SK-N-SH (cell line): ENCODE measurements around the gene CAD. TPM values are rescaled to one million over a fixed set of nuclear protein-coding genes. Genes with fewer than 3 reads are reported as not detected.
"Not testable (repeated sequence)": the region's sequence is repeated elsewhere in the genome, so short reads cannot be mapped to it uniquely, and the experiment has no call there.

Source experiments
- CTCF ChIA-PET: fragments of 300-600, 350-600 bp; formaldehyde crosslinking; extraction: SDS; loops from one replicate; lab custom pipeline; 2021; lab: Yijun Ruan, JAX
- POLR2A ChIA-PET: fragments of 350-600 bp; sonication (Branson Sonifier 250); formaldehyde crosslinking; extraction: SDS; loops from one replicate; lab custom pipeline; 2020; ENCODE audit warnings: antibody characterized with exemption, inconsistent platforms; lab: Yijun Ruan, JAX
- DNase-seq: peaks from one replicate; pipeline ENCODE4 v3.0.0; 2012
- H2AFZ ChIP-seq: fragments of 200-600 bp; sonication (generic); 2 replicates; pipeline ENCODE4 v1.8.1; 2016; ENCODE audit warnings: antibody characterized with exemption, mild to moderate bottlenecking, low read depth
- H3F3A ChIP-seq: fragments of 200-600 bp; sonication (generic); replicated peaks from 2 replicates; pipeline ENCODE3; 2016; ENCODE audit warnings: antibody characterized with exemption, mild to moderate bottlenecking; ENCODE audit not compliant: insufficient read depth
- H3K27ac ChIP-seq, 2 experiments: fragments of 200-500 bp in 1 of 2; fragments of 200-600 bp in 1 of 2; sonication (Bioruptor generic) in 1 of 2; sonication (generic), shearing (Covaris generic) in 1 of 2; 2 replicates each; pipeline versions ENCODE4 v1.5.1 to v1.6.1; 2014 to 2016; ENCODE audit warnings: low read depth in 2 of 2, inconsistent platforms in 1 of 2, low read length in 1 of 2, mild to moderate bottlenecking in 1 of 2, mixed read lengths in 1 of 2
- H3K27me3 ChIP-seq: fragments of 200-600 bp; sonication (generic), shearing (Covaris generic); 2 replicates; pipeline ENCODE4 v1.6.1; 2016; ENCODE audit warnings: mixed run types; ENCODE audit not compliant: insufficient read depth
- H3K36me3 ChIP-seq, 2 experiments: fragments of 200-500 bp in 1 of 2; fragments of 200-600 bp in 1 of 2; sonication (Bioruptor generic) in 1 of 2; sonication (generic) in 1 of 2; replicated peaks in 1 of 2; 2 replicates each; pipeline versions ENCODE3 to v1.5.1; 2014 to 2016; ENCODE audit warnings: low read length in 1 of 2, mild to moderate bottlenecking in 1 of 2; ENCODE audit not compliant: insufficient read depth in 2 of 2, control insufficient read depth in 1 of 2
- H3K4me1 ChIP-seq, 2 experiments: fragments of 200-500 bp in 1 of 2; fragments of 200-600 bp in 1 of 2; sonication (Bioruptor generic) in 1 of 2; sonication (generic), shearing (Covaris generic) in 1 of 2; 2 replicates each; pipeline versions ENCODE4 v1.5.1 to v1.6.1; 2014 to 2016; ENCODE audit warnings: low read depth in 1 of 2, low read length in 1 of 2, mixed run types in 1 of 2; ENCODE audit not compliant: insufficient read depth in 2 of 2, control insufficient read depth in 1 of 2
- H3K4me2 ChIP-seq: fragments of 200-600 bp; sonication (generic), shearing (Covaris generic); 2 replicates; pipeline ENCODE4 v1.6.1; 2017; ENCODE audit warnings: mixed run types
- H3K4me3 ChIP-seq, 2 experiments: fragments of 200-500 bp in 1 of 2; fragments of 200-600 bp in 1 of 2; sonication (Bioruptor generic) in 1 of 2; sonication (generic), shearing (Covaris generic) in 1 of 2; 2 replicates each; pipeline versions ENCODE4 v1.5.1 to v1.8.1; 2014 to 2016; ENCODE audit warnings: low read depth in 2 of 2, inconsistent platforms in 1 of 2, low read length in 1 of 2, mild to moderate bottlenecking in 1 of 2, mixed read lengths in 1 of 2, moderate library complexity in 1 of 2
- H3K79me2 ChIP-seq: fragments of 200-600 bp; sonication (generic); 2 replicates; pipeline ENCODE4 v1.8.1; 2017; ENCODE audit warnings: mild to moderate bottlenecking; ENCODE audit not compliant: insufficient read depth
- H3K9ac ChIP-seq: fragments of 200-600 bp; sonication (generic); 2 replicates; pipeline ENCODE4 v1.6.1; 2017; ENCODE audit warnings: mixed run types
- H3K9me2 ChIP-seq: fragments of 200-600 bp; sonication (generic); 2 replicates; pipeline ENCODE4 v1.6.1; 2017; ENCODE audit warnings: mixed run types
- H3K9me3 ChIP-seq: fragments of 200-600 bp; sonication (generic); 2 replicates; pipeline ENCODE4 v1.6.1; 2017; ENCODE audit warnings: mixed run types, mild to moderate bottlenecking, moderate library complexity
- H4K20me1 ChIP-seq: fragments of 200-600 bp; sonication (generic); 2 replicates; pipeline ENCODE4 v1.6.1; 2017; ENCODE audit warnings: mild to moderate bottlenecking, mixed run types; ENCODE audit not compliant: insufficient read depth
- CHD2 ChIP-seq: fragments of 150-350 bp; IDR thresholded peaks from 2 replicates; pipeline ENCODE4 v1.6.1; 2018; ENCODE audit warnings: low read length; ENCODE audit not compliant: partially characterized antibody
- FOSL2 ChIP-seq: IDR thresholded peaks from 2 replicates; pipeline ENCODE4 v1.4.0; 2012; ENCODE audit warnings: low read depth, mild to moderate bottlenecking, moderate library complexity, borderline replicate concordance
- GABPA ChIP-seq: IDR thresholded peaks from 2 replicates; pipeline ENCODE4 v1.4.0; 2012; ENCODE audit warnings: low read depth, mild to moderate bottlenecking
- MEF2A ChIP-seq: IDR thresholded peaks from 2 replicates; pipeline ENCODE4 v1.4.0; 2012; ENCODE audit warnings: low read depth, borderline replicate concordance
- RAD21 ChIP-seq: IDR thresholded peaks from 2 replicates; pipeline ENCODE4 v1.6.1; 2012; ENCODE audit warnings: mild to moderate bottlenecking, low read length
- RCOR1 ChIP-seq: fragments of 150-350 bp; IDR thresholded peaks from 2 replicates; pipeline ENCODE4 v1.6.1; 2017; ENCODE audit warnings: antibody characterized with exemption, low read length
- SIN3A ChIP-seq: IDR thresholded peaks from 2 replicates; pipeline ENCODE4 v1.6.1; 2012; ENCODE audit warnings: low read depth, mild to moderate bottlenecking, low read length, moderate library complexity, borderline replicate concordance
- SMC3 ChIP-seq: IDR thresholded peaks from 2 replicates; pipeline ENCODE4 v1.6.1; 2012; ENCODE audit warnings: low read depth, low read length, improper control_type of control experiment
- TAF1 ChIP-seq: IDR thresholded peaks from 2 replicates; pipeline ENCODE4 v1.6.1; 2012; ENCODE audit warnings: low read depth, mild to moderate bottlenecking, low read length, moderate library complexity, borderline replicate concordance
- USF2 ChIP-seq: fragments of 150-350 bp; IDR thresholded peaks from 2 replicates; pipeline ENCODE4 v1.6.1; 2017; ENCODE audit warnings: antibody characterized with exemption, low read length, low read depth, borderline replicate concordance
- YY1 ChIP-seq: IDR thresholded peaks from 2 replicates; pipeline ENCODE4 v1.4.0; 2012; ENCODE audit warnings: low read depth, mild to moderate bottlenecking
- ZBTB33 ChIP-seq: IDR thresholded peaks from 2 replicates; pipeline ENCODE4 v1.4.0; 2012; ENCODE audit warnings: low read depth, borderline replicate concordance
- WGBS: methylation state at CpG from one replicate; pipeline ENCODE4 v1.1.6; 2017; ENCODE audit warnings: low lambda C conversion rate; 5-methylcytosine and 5-hydroxymethylcytosine counted together
- polyA plus RNA-seq, 3 experiments: library from polyadenylated mRNA; depleted of rRNA; stranded (reverse); fragments of >200 nt; gene quantifications; 2 replicates each; pipeline ENCODE4 v1.2.3, GENCODE V29; 2012
- TF ChIP-seq, protein P1 (sequence below): IDR thresholded peaks from 2 replicates; pipeline ENCODE4 v1.6.1; 2012; ENCODE audit warnings: mild to moderate bottlenecking, low read depth, low read length, moderate library complexity
- TF ChIP-seq, protein P2 (sequence below): fragments of 200-600 bp; sonication (generic); IDR thresholded peaks from 2 replicates; pipeline ENCODE4 v1.6.1; 2017; ENCODE audit warnings: antibody characterized with exemption, mild to moderate bottlenecking, moderate library complexity

CAD gene
- polyA plus RNA-seq, 1 of the 3 experiments (the other 2 are of a cell fraction) = 47.6 TPM

DNA sequence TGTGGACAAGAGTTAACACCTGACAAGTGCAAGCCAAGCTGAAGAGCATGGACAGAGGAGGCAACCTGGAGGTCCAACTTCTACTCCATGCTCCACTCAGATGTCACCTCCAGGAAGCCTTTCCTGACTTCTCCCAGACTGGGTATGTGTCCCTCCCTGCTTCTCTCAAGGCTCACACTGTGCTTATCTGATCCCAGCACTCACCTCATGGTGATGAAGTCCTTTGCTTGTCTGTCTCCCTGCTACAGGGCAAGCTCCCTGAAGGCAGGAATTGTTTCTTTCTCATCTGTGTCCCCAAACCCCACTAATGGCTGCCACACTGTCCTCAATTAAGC is 48.3 kb downstream of the CAD start:
- Histone ChIP-seq H3K9me3 (no peaks in the 10 kb centered on the region), H3F3A (peaks cover 6% of the 10 kb centered on the region), H3K4me2 (no peak overlapping the region), H3K79me2 (no peaks in the 10 kb centered on the region), H3K4me3 (no peak overlapping the region; a peak in 1 of 4 replicates), H4K20me1 (no peaks in the 10 kb centered on the region), H3K4me1 (peaks cover 6 to 28% of the 10 kb centered on the region in 2 experiments; a peak in 1 of 4 replicates), H3K27me3 (peaks cover 88% of the 10 kb centered on the region), H3K9ac (no peak overlapping the region), H3K36me3 (no peaks in the 10 kb centered on the region), H2AFZ (no peak overlapping the region), H3K9me2 (no peaks in the 10 kb centered on the region), H3K27ac (no peak overlapping the region)
- no peak for DNase-seq
- ChIA-PET CTCF (interaction anchor here (0.6 to 14.1 kb wide), 51 partner anchors 8 to 548 kb away, joined by 3 to 392 read pairs (median 5); partner anchors contain the start of genes ABHD1, ATRAID, DNAJC5G and GTF3C2), POLR2A (interaction anchor here (0.6 to 2.0 kb wide), 2 partner anchors 15 to 24 kb away, joined by 3 to 7 read pairs; no protein-coding TSS in a partner anchor)
- no peak for TF ChIP-seq SMC3
- TF ChIP-seq USF2 = no peak
- TF ChIP-seq CHD2 = no peak
- no peak for TF ChIP-seq YY1
- TF ChIP-seq, protein P1, sequence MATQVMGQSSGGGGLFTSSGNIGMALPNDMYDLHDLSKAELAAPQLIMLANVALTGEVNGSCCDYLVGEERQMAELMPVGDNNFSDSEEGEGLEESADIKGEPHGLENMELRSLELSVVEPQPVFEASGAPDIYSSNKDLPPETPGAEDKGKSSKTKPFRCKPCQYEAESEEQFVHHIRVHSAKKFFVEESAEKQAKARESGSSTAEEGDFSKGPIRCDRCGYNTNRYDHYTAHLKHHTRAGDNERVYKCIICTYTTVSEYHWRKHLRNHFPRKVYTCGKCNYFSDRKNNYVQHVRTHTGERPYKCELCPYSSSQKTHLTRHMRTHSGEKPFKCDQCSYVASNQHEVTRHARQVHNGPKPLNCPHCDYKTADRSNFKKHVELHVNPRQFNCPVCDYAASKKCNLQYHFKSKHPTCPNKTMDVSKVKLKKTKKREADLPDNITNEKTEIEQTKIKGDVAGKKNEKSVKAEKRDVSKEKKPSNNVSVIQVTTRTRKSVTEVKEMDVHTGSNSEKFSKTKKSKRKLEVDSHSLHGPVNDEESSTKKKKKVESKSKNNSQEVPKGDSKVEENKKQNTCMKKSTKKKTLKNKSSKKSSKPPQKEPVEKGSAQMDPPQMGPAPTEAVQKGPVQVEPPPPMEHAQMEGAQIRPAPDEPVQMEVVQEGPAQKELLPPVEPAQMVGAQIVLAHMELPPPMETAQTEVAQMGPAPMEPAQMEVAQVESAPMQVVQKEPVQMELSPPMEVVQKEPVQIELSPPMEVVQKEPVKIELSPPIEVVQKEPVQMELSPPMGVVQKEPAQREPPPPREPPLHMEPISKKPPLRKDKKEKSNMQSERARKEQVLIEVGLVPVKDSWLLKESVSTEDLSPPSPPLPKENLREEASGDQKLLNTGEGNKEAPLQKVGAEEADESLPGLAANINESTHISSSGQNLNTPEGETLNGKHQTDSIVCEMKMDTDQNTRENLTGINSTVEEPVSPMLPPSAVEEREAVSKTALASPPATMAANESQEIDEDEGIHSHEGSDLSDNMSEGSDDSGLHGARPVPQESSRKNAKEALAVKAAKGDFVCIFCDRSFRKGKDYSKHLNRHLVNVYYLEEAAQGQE = no peak
- TF ChIP-seq SIN3A = no peak
- TF ChIP-seq RCOR1 = no peak
- TF ChIP-seq RAD21 = no peak
- no peak for TF ChIP-seq FOSL2
- no peak for TF ChIP-seq ZBTB33
- no peak for TF ChIP-seq GABPA
- TF ChIP-seq, protein P2, sequence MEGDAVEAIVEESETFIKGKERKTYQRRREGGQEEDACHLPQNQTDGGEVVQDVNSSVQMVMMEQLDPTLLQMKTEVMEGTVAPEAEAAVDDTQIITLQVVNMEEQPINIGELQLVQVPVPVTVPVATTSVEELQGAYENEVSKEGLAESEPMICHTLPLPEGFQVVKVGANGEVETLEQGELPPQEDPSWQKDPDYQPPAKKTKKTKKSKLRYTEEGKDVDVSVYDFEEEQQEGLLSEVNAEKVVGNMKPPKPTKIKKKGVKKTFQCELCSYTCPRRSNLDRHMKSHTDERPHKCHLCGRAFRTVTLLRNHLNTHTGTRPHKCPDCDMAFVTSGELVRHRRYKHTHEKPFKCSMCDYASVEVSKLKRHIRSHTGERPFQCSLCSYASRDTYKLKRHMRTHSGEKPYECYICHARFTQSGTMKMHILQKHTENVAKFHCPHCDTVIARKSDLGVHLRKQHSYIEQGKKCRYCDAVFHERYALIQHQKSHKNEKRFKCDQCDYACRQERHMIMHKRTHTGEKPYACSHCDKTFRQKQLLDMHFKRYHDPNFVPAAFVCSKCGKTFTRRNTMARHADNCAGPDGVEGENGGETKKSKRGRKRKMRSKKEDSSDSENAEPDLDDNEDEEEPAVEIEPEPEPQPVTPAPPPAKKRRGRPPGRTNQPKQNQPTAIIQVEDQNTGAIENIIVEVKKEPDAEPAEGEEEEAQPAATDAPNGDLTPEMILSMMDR = no peak
- no peak for TF ChIP-seq TAF1
- no peak for TF ChIP-seq MEF2A

DNA sequence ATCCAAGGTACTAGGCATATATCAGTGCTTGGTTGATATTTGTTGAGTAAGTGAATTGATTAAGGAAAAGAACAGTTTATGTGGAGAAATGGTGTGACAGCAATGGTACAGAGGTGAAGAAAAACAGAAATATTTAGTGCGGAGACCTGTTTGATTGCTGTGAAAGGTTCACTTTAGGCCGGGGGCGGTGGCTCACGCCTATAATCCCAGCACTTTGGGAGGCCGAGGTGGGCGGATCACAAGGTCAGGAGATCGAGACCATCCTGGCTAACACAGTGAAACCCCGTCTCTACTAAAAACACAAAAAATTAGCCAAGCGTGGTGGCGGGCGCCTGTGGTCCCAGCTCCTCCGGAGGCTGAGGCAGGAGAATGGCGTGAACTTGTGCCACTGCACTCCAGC is 51.1 kb downstream of the CAD start:
- H4K20me1 ChIP-seq, H3K36me3 ChIP-seq, H3F3A ChIP-seq, H3K9me2 ChIP-seq, POLR2A ChIA-PET, DNase-seq, H3K4me3 ChIP-seq, H3K79me2 ChIP-seq, H3K9me3 ChIP-seq, H3K4me2 ChIP-seq, H3K9ac ChIP-seq, H2AFZ ChIP-seq, H3K27ac ChIP-seq: not testable (repeated sequence)
- peaks cover 4 to 20% of the 10 kb centered on the region in 2 experiments; a peak in 1 of 4 replicates for H3K4me1 ChIP-seq
- CTCF ChIA-PET = interaction anchor here (1.0 to 14.1 kb wide), 4 partner anchors 16 to 98 kb away, joined by 3 to 392 read pairs (median 68); partner anchors contain the start of gene TRIM54
- H3K27me3 ChIP-seq = peaks cover 64% of the 10 kb centered on the region
- WGBS = 90% methylated on average over 13 of the region's 13 CpGs
